HEK293 (cell line): Measurements from ENCODE around the gene CAMK1.
A peak's percentile ranks its signal among the peaks of the same experiment; 100 is the strongest.

Source experiments
- BCL6B ChIP-seq: fragments of 450-650 bp; formaldehyde crosslinking; IDR thresholded peaks from 2 replicates; pipeline ENCODE4 v1.5.1; 2017; ENCODE audit warnings: missing biosample characterization, missing genetic modification characterization
- GLIS1 ChIP-seq: fragments of 450-650 bp; formaldehyde crosslinking; IDR thresholded peaks from 2 replicates; pipeline ENCODE4 v1.5.1; 2016; ENCODE audit warnings: missing biosample characterization, missing genetic modification characterization
- KLF9 ChIP-seq: fragments of 450-650 bp; formaldehyde crosslinking; IDR thresholded peaks from 2 replicates; pipeline ENCODE4 v1.5.1; 2016; ENCODE audit warnings: missing biosample characterization, missing genetic modification characterization, low read depth
- PRDM1 ChIP-seq: fragments of 450-650 bp; formaldehyde crosslinking; IDR thresholded peaks from 2 replicates; pipeline ENCODE4; 2016; ENCODE audit warnings: missing biosample characterization, missing genetic modification characterization
- PRDM10 ChIP-seq: fragments of 450-650 bp; formaldehyde crosslinking; IDR thresholded peaks from 2 replicates; pipeline ENCODE4 v1.5.1; 2016; ENCODE audit warnings: missing biosample characterization, missing genetic modification characterization
- PRDM4 ChIP-seq: fragments of 450-650 bp; formaldehyde crosslinking; IDR thresholded peaks from 2 replicates; pipeline ENCODE4 v1.5.1; 2017; ENCODE audit warnings: missing biosample characterization, missing genetic modification characterization
- SP2 ChIP-seq: fragments of 450-650 bp; formaldehyde crosslinking; IDR thresholded peaks from 2 replicates; pipeline ENCODE4 v1.5.1; 2016; ENCODE audit warnings: missing biosample characterization, missing genetic modification characterization
- ZBTB21 ChIP-seq: fragments of 450-650 bp; formaldehyde crosslinking; IDR thresholded peaks from 2 replicates; pipeline ENCODE4 v1.5.1; 2017; ENCODE audit warnings: missing biosample characterization, missing genetic modification characterization
- ZFP37 ChIP-seq: fragments of 450-650 bp; formaldehyde crosslinking; IDR thresholded peaks from 2 replicates; pipeline ENCODE4 v1.5.1; 2016; ENCODE audit warnings: missing biosample characterization, missing genetic modification characterization
- ZFP41 ChIP-seq: fragments of 450-650 bp; formaldehyde crosslinking; IDR thresholded peaks from 2 replicates; pipeline ENCODE4 v1.5.1; 2016; ENCODE audit warnings: missing biosample characterization, missing genetic modification characterization, borderline replicate concordance
- ZIC2 ChIP-seq: fragments of 450-650 bp; formaldehyde crosslinking; IDR thresholded peaks from 2 replicates; pipeline ENCODE4 v1.5.1; 2016; ENCODE audit warnings: missing biosample characterization, missing genetic modification characterization
- ZNF10 ChIP-seq: fragments of 450-650 bp; formaldehyde crosslinking; IDR thresholded peaks from 2 replicates; pipeline ENCODE4 v1.5.1; 2017; ENCODE audit warnings: missing biosample characterization, missing genetic modification characterization
- ZNF112 ChIP-seq: fragments of 450-650 bp; formaldehyde crosslinking; IDR thresholded peaks from 2 replicates; pipeline ENCODE4 v1.5.0; 2017; ENCODE audit warnings: missing biosample characterization, missing genetic modification characterization
- ZNF132 ChIP-seq: fragments of 450-650 bp; formaldehyde crosslinking; IDR thresholded peaks from 2 replicates; pipeline ENCODE4 v1.5.1; 2017; ENCODE audit warnings: missing biosample characterization, missing genetic modification characterization, borderline replicate concordance
- ZNF140 ChIP-seq: fragments of 450-650 bp; formaldehyde crosslinking; IDR thresholded peaks from 2 replicates; pipeline ENCODE4 v1.5.1; 2016; ENCODE audit warnings: missing biosample characterization, missing genetic modification characterization
- ZNF155 ChIP-seq: fragments of 450-650 bp; formaldehyde crosslinking; IDR thresholded peaks from 2 replicates; pipeline ENCODE4 v1.5.1; 2016; ENCODE audit warnings: missing biosample characterization, missing genetic modification characterization
- ZNF214 ChIP-seq: fragments of 450-650 bp; formaldehyde crosslinking; IDR thresholded peaks from 2 replicates; pipeline ENCODE4 v1.5.1; 2017; ENCODE audit warnings: missing biosample characterization, mild to moderate bottlenecking, missing genetic modification characterization, borderline replicate concordance
- ZNF24 ChIP-seq: fragments of 450-650 bp; formaldehyde crosslinking; IDR thresholded peaks from 2 replicates; pipeline ENCODE4 v1.5.1; 2016; ENCODE audit warnings: missing biosample characterization, missing genetic modification characterization
- ZNF26 ChIP-seq: fragments of 450-650 bp; formaldehyde crosslinking; IDR thresholded peaks from 2 replicates; pipeline ENCODE4 v1.5.1; 2016; ENCODE audit warnings: missing biosample characterization, missing genetic modification characterization
- ZNF366 ChIP-seq: fragments of 450-650 bp; formaldehyde crosslinking; conservative IDR thresholded peaks from 2 replicates; pipeline ENCODE4 v1.5.1; 2016; ENCODE audit warnings: missing biosample characterization, missing genetic modification characterization
- ZNF501 ChIP-seq: fragments of 450-650 bp; formaldehyde crosslinking; IDR thresholded peaks from 2 replicates; pipeline ENCODE4 v1.5.1; 2016; ENCODE audit warnings: missing biosample characterization, missing genetic modification characterization
- ZNF530 ChIP-seq: fragments of 450-650 bp; formaldehyde crosslinking; IDR thresholded peaks from 2 replicates; pipeline ENCODE4 v1.5.1; 2016; ENCODE audit warnings: low read depth, missing biosample characterization, missing genetic modification characterization
- ZNF544 ChIP-seq: fragments of 450-650 bp; formaldehyde crosslinking; IDR thresholded peaks from 2 replicates; pipeline ENCODE4 v1.5.0; 2017; ENCODE audit warnings: missing biosample characterization, missing genetic modification characterization
- ZNF626 ChIP-seq: fragments of 450-650 bp; sonication (Bioruptor Pico); formaldehyde crosslinking; IDR thresholded peaks from 2 replicates; pipeline ENCODE4 v1.5.1; 2018; ENCODE audit warnings: missing biosample characterization, missing genetic modification characterization, inconsistent platforms
- ZNF645 ChIP-seq: fragments of 450-650 bp; formaldehyde crosslinking; IDR thresholded peaks from 2 replicates; pipeline ENCODE4; 2016; ENCODE audit warnings: missing biosample characterization, missing genetic modification characterization
- ZNF654 ChIP-seq: fragments of 450-650 bp; formaldehyde crosslinking; IDR thresholded peaks from 2 replicates; pipeline ENCODE4 v1.5.1; 2016; ENCODE audit warnings: low read depth, missing biosample characterization, missing genetic modification characterization
- ZNF677 ChIP-seq: fragments of 450-650 bp; IDR thresholded peaks from 2 replicates; pipeline ENCODE4 v1.5.0; 2018; ENCODE audit warnings: missing biosample characterization, mild to moderate bottlenecking, missing genetic modification characterization, moderate library complexity
- ZNF701 ChIP-seq: fragments of 450-650 bp; formaldehyde crosslinking; IDR thresholded peaks from 2 replicates; pipeline ENCODE4 v1.5.1; 2016; ENCODE audit warnings: missing biosample characterization, missing genetic modification characterization
- ZNF785 ChIP-seq: fragments of 450-650 bp; formaldehyde crosslinking; IDR thresholded peaks from 2 replicates; pipeline ENCODE4 v1.5.1; 2016; ENCODE audit warnings: missing biosample characterization, missing genetic modification characterization
- ZNF792 ChIP-seq: fragments of 450-650 bp; formaldehyde crosslinking; IDR thresholded peaks from 2 replicates; pipeline ENCODE4 v1.5.1; 2016; ENCODE audit warnings: missing biosample characterization, missing genetic modification characterization
- ZNF830 ChIP-seq: fragments of 450-650 bp; IDR thresholded peaks from 2 replicates; pipeline ENCODE4 v1.5.0; 2018; ENCODE audit warnings: missing biosample characterization, missing genetic modification characterization, low read depth, mild to moderate bottlenecking, moderate library complexity
- ZSCAN30 ChIP-seq: fragments of 450-650 bp; IDR thresholded peaks from 2 replicates; pipeline ENCODE4 v1.5.1; 2018; ENCODE audit warnings: missing biosample characterization, mild to moderate bottlenecking, missing genetic modification characterization, moderate library complexity

The CAMK1 gene

GRCh38 chr3:9727041-9727595, 42.6 kb downstream of the CAMK1 start (continued):
- TF ChIP-seq ZNF530 (tag by site-specific recombination) (no peak), PRDM1 (tag by site-specific recombination) (peak; percentile 90), ZBTB21 (tag by site-specific recombination) (no peak), ZNF792 (tag by site-specific recombination) (no peak), ZNF24 (tag by site-specific recombination) (no peak), ZNF112 (tag by site-specific recombination) (no peak), ZNF626 (tag by site-specific recombination) (no peak), GLIS1 (tag by site-specific recombination) (no peak), ZNF10 (tag by site-specific recombination) (no peak), PRDM10 (peak; percentile 66), BCL6B (tag by site-specific recombination) (no peak), ZNF677 (no peak), ZNF654 (0 out of 2 replicates have a peak, but pooled peaks have one; percentile 10), ZFP37 (tag by site-specific recombination) (no peak), ZIC2 (tag by site-specific recombination) (no peak), ZFP41 (no peak), ZNF366 (no peak), ZNF132 (no peak), ZNF155 (tag by site-specific recombination) (no peak), ZNF214 (no peak), ZNF701 (tag by site-specific recombination) (no peak), ZNF645 (tag by site-specific recombination) (no peak), PRDM4 (tag by site-specific recombination) (no peak), KLF9 (tag by site-specific recombination) (peak; percentile 70), ZNF544 (tag by site-specific recombination) (no peak), ZNF501 (tag by site-specific recombination) (no peak), ZNF785 (tag by site-specific recombination) (no peak), ZNF26 (tag by site-specific recombination) (no peak), ZNF140 (tag by site-specific recombination) (no peak), ZSCAN30 (no peak), ZNF830 (tag by site-specific recombination) (no peak), SP2 (tag by site-specific recombination) (no peak)
